Renal cortical epithelial cell (primary cell): ENCODE measurements around the gene SBK2. TPM values are rescaled to one million over a fixed set of nuclear protein-coding genes. Genes with fewer than 3 reads are reported as not detected.
"Not testable (repeated sequence)": the region's sequence is repeated elsewhere in the genome, so short reads cannot be mapped to it uniquely, and the experiment has no call there.

Experiments used
- DNase-seq: peaks from one replicate; pipeline ENCODE4 v3.0.0-alpha.2; 2011; ENCODE audit warnings: low read depth
- total RNA-seq: library from RNA; depleted of rRNA; stranded (reverse); fragments of >200 nt; gene quantifications from 2 replicates; pipeline ENCODE4 v1.2.3, GENCODE V29; 2014

Gene SBK2
- total RNA-seq, 1 donor from 2014 or later: not detected

GRCh38 chr19:55502197-55502952, 34.6 kb downstream of the SBK2 start:
- DNase-seq: no peak

- DNase-seq: no peak
Observed at GRCh38 chr19:55500368-55500952, 36.5 kb downstream of the SBK2 start.

GRCh38 chr19:55498246-55498840, 38.6 kb downstream of the SBK2 start:
- no peak for DNase-seq

GRCh38 chr19:55497763-55498162, 39.2 kb downstream of the SBK2 start:
- no peak for DNase-seq

- DNase-seq: not testable (repeated sequence)
Observed at GRCh38 chr19:55496820-55497219, 40.1 kb downstream of the SBK2 start.

- DNase-seq: no peak
Observed at GRCh38 chr19:55495646-55496349, 41.1 kb downstream of the SBK2 start.

GRCh38 chr19:55494172-55494761, 42.7 kb downstream of the SBK2 start:
- DNase-seq: no peak

- DNase-seq: no peak
Observed at GRCh38 chr19:55493645-55494171, 43.2 kb downstream of the SBK2 start.

GRCh38 chr19:55493052-55493644, 43.8 kb downstream of the SBK2 start:
- no peak for DNase-seq

GRCh38 chr19:55492362-55492944, 44.5 kb downstream of the SBK2 start:
- DNase-seq: no peak

- DNase-seq: no peak
Observed at GRCh38 chr19:55491546-55492360, 45.2 kb downstream of the SBK2 start.

- no peak for DNase-seq
Observed at GRCh38 chr19:55490478-55491432, 46.2 kb downstream of the SBK2 start.

GRCh38 chr19:55489711-55490477, 47.0 kb downstream of the SBK2 start:
- no peak for DNase-seq

- no peak for DNase-seq
Observed at GRCh38 chr19:55488986-55489710, 47.8 kb downstream of the SBK2 start.

- DNase-seq: no peak
Observed at GRCh38 chr19:55487924-55488687, 48.8 kb downstream of the SBK2 start, which contains the start of gene SSC5D. Gene SSC5D (plus strand): TSS chr19:55488436. CDS start chr19:55488590, 154 bp downstream.
